GM12878 (cell line): ENCODE results near the gene SPIRE1. TPM values are rescaled to one million over a fixed set of nuclear protein-coding genes. Genes with fewer than 3 reads are reported as not detected.

Source experiments
- ATAC-seq: fragments of 200-7000 bp; cut with Tn5 transposase; 3 replicates; pipeline ENCODE4 v1.9.1; 2020; ENCODE audit warnings: mild to moderate bottlenecking, moderate library complexity
- BruUV-seq: library from RNA; stranded (reverse); fragments of 400-500 nt; replicated peaks from 2 replicates; lab custom pipeline; 2021; lab: Mats Ljungman, UMichigan
- CTCF ChIA-PET: fragments of 300-600 bp; sonication (Branson Sonifier 250); formaldehyde crosslinking; extraction: SDS; loops from one replicate; lab custom pipeline; 2021; ENCODE audit warnings: inconsistent platforms; lab: Yijun Ruan, JAX
- POLR2A ChIA-PET: fragments of 350-600 bp; formaldehyde crosslinking; extraction: SDS; loops from one replicate; lab custom pipeline; 2021; ENCODE audit warnings: inconsistent platforms; lab: Charles Lee
- RAD21 ChIA-PET: fragments of 300-600 bp; sonication (Branson Sonifier 250); formaldehyde crosslinking; loops from one replicate; lab custom pipeline; 2023; ENCODE audit warnings: antibody characterized with exemption; ENCODE audit not compliant: unreplicated experiment; lab: Charles Lee
- SMC1A ChIA-PET: fragments of 300-600 bp; sonication (Branson Sonifier 250); formaldehyde crosslinking; loops from one replicate; lab custom pipeline; 2023; ENCODE audit not compliant: unreplicated experiment, uncharacterized antibody; lab: Charles Lee
- DNase-seq: peaks from one replicate; pipeline ENCODE4 v3.0.0-alpha.2; 2011; ENCODE audit warnings: low read depth, low spot score
- FAIRE-seq: peaks from 3 replicates; lab custom pipeline; 2011; peaks lifted over from hg19 to GRCh38; lab: Jason Lieb, UNC
- H2AFZ ChIP-seq: 2 replicates; pipeline ENCODE4 v1.6.0; 2011; ENCODE audit warnings: low read depth, low read length, control low read depth; ENCODE audit not compliant: control insufficient read depth
- H3K27ac ChIP-seq: 2 replicates; pipeline ENCODE4 v1.5.1; 2011; ENCODE audit warnings: control low read depth; ENCODE audit not compliant: control insufficient read depth, insufficient read depth
- H3K27me3 ChIP-seq, 2 experiments: replicated peaks in 1 of 2; 2 replicates each; pipeline versions ENCODE4 v1.6.0 to v1.6.1; 2011; ENCODE audit warnings: low read length in 1 of 2; ENCODE audit not compliant: control insufficient read depth in 2 of 2, insufficient read depth in 2 of 2
- H3K36me3 ChIP-seq, 2 experiments: 2 replicates each; pipeline ENCODE4 v1.5.1; 2011; ENCODE audit warnings: low read length in 1 of 2; ENCODE audit not compliant: control insufficient read depth in 2 of 2, insufficient read depth in 2 of 2
- H3K4me1 ChIP-seq: 2 replicates; pipeline ENCODE4 v1.6.1; 2011; ENCODE audit warnings: mild to moderate bottlenecking, low read length, moderate library complexity, mixed read lengths; ENCODE audit not compliant: control insufficient read depth, insufficient read depth
- H3K4me2 ChIP-seq: 2 replicates; pipeline ENCODE4 v1.6.0; 2011; ENCODE audit warnings: control low read depth; ENCODE audit not compliant: control insufficient read depth, insufficient read depth
- H3K4me3 ChIP-seq: fragments of 200-600 bp; sonication (generic); 2 replicates; pipeline ENCODE4 v1.5.1; 2016
- H3K79me2 ChIP-seq: 2 replicates; pipeline ENCODE4 v1.6.0; 2011; ENCODE audit warnings: low read length; ENCODE audit not compliant: control insufficient read depth, insufficient read depth
- H3K9ac ChIP-seq: 2 replicates; pipeline ENCODE4 v1.8.0; 2011; ENCODE audit warnings: low read length, control low read depth, mixed read lengths; ENCODE audit not compliant: control insufficient read depth, insufficient read depth
- H3K9me3 ChIP-seq: replicated peaks from 3 replicates; pipeline ENCODE4 v1.5.1; 2011; ENCODE audit warnings: mild to moderate bottlenecking, low read length; ENCODE audit not compliant: control insufficient read depth, insufficient read depth
- H4K20me1 ChIP-seq: 2 replicates; pipeline ENCODE4 v1.6.0; 2011; ENCODE audit not compliant: control insufficient read depth, insufficient read depth
- ASH2L ChIP-seq: fragments of 300-600, 200-600 bp; sonication (generic); IDR thresholded peaks from 2 replicates; pipeline ENCODE4 v1.6.1; 2017; ENCODE audit warnings: low read depth, mild to moderate bottlenecking, borderline replicate concordance
- E2F4 ChIP-seq: IDR thresholded peaks from 2 replicates; pipeline ENCODE4 v1.6.1; 2012; ENCODE audit warnings: low read depth, low read length, improper control_type of control experiment
- IKZF1 ChIP-seq: fragments of 450-650 bp; conservative IDR thresholded peaks from 2 replicates; pipeline ENCODE4 v1.6.1; 2017; ENCODE audit warnings: antibody characterized with exemption, mild to moderate bottlenecking
- KDM1A ChIP-seq: fragments of 200-600 bp; sonication (generic); IDR thresholded peaks from 2 replicates; pipeline ENCODE4 v1.6.1; 2016; ENCODE audit warnings: borderline replicate concordance
- MYB ChIP-seq: fragments of 150-350 bp; IDR thresholded peaks from 2 replicates; pipeline ENCODE4 v1.6.1; 2014; ENCODE audit warnings: mild to moderate bottlenecking, low read depth, low read length, borderline replicate concordance
- MYC ChIP-seq: IDR thresholded peaks from 2 replicates; pipeline ENCODE4 v1.6.1; 2011; ENCODE audit warnings: mild to moderate bottlenecking, low read length, moderate library complexity, inconsistent platforms; ENCODE audit not compliant: insufficient read depth, insufficient replicate concordance, insufficient read length, severe bottlenecking
- NR2C1 ChIP-seq: fragments of 450-650 bp; IDR thresholded peaks from 2 replicates; pipeline ENCODE4 v1.6.1; 2017; ENCODE audit warnings: antibody characterized with exemption, mild to moderate bottlenecking, moderate library complexity
- NR2F1 ChIP-seq: fragments of 450-650 bp; conservative IDR thresholded peaks from 2 replicates; pipeline ENCODE4 v1.6.1; 2017; ENCODE audit warnings: mild to moderate bottlenecking
- POLR2AphosphoS5 ChIP-seq: IDR thresholded peaks from 2 replicates; pipeline ENCODE4 v1.6.1; 2011; ENCODE audit warnings: mild to moderate bottlenecking, low read length, inconsistent platforms
- POU2F2 ChIP-seq: IDR thresholded peaks from 3 replicates; pipeline ENCODE4 v1.6.1; 2011; ENCODE audit warnings: low read depth, mild to moderate bottlenecking, low read length, borderline replicate concordance
- SMARCA5 ChIP-seq: fragments of 450-650 bp; IDR thresholded peaks from 2 replicates; pipeline ENCODE4 v1.6.1; 2017; ENCODE audit warnings: mild to moderate bottlenecking
- SUZ12 ChIP-seq: fragments of 200-600 bp; sonication (generic); IDR thresholded peaks from one replicate; pipeline ENCODE4 v1.6.1; 2018; ENCODE audit warnings: antibody characterized with exemption, mild to moderate bottlenecking; ENCODE audit not compliant: unreplicated experiment
- TAF1 ChIP-seq: IDR thresholded peaks from 2 replicates; pipeline ENCODE4 v1.6.1; 2011; ENCODE audit warnings: mild to moderate bottlenecking, low read depth, low read length, borderline replicate concordance
- ZNF207 ChIP-seq: fragments of 450-650 bp; IDR thresholded peaks from 2 replicates; pipeline ENCODE4 v1.6.1; 2014; ENCODE audit warnings: antibody characterized with exemption, mild to moderate bottlenecking, borderline replicate concordance
- ZNF274 ChIP-seq: IDR thresholded peaks from one replicate; pipeline ENCODE4 v1.8.0; 2011; ENCODE audit not compliant: insufficient read length, insufficient read depth
- ZNF687 ChIP-seq: fragments of 450-650 bp; IDR thresholded peaks from 2 replicates; pipeline ENCODE4 v1.6.1; 2017; ENCODE audit warnings: mild to moderate bottlenecking, moderate library complexity
- WGBS: methylation state at CpG from one replicate; pipeline ENCODE4 v1.1.6; 2016; ENCODE audit warnings: low lambda C conversion rate; ENCODE audit not compliant: insufficient replicate concordance, insufficient coverage; ENCODE audit errors: missing lambda C conversion rate; 5-methylcytosine and 5-hydroxymethylcytosine counted together
- in situ Hi-C: fragments of 300-500 bp; cut with MboI; formaldehyde crosslinking; loops from 9 replicates; pipeline ENCODE4 v1.14.3; 2018; ENCODE audit warnings: mixed read lengths
- intact Hi-C: fragments of 100-400 bp; cut with micrococcal nuclease; formaldehyde crosslinking; loops from one replicate; pipeline ENCODE4 v1.14.2; 2022; ENCODE audit not compliant: unreplicated experiment
- polyA plus RNA-seq, 11 experiments: library from polyadenylated mRNA; depleted of rRNA in 4 of 11; unstranded in 6 of 11; stranded (reverse) in 5 of 11; fragments of >200 nt; fragmentation: Nextera tagmentation in 4 of 11; fragmentation: Illumina TruSeq in 1 of 11; extraction: Ambion mirVana in 4 of 11; extraction: Trizol in 1 of 11; gene quantifications; 1 replicate in 1 of 11; 2 replicates in 10 of 11; pipeline versions ENCODE4 v1.2.1 to v1.2.3, GENCODE V29; 2011 to 2016; ENCODE audit warnings: inconsistent platforms in 2 of 11, missing spikeins in 2 of 11, low read depth in 1 of 11
- total RNA-seq, 4 experiments: library from RNA; depleted of rRNA in 3 of 4; stranded (reverse); fragments of >200 nt in 3 of 4; fragmentation: Illumina TruSeq in 1 of 4; extraction: Trizol in 1 of 4; gene quantifications; 2 replicates each; pipeline versions ENCODE4 v1.2.1 to v1.2.3, GENCODE V29; 2013 to 2021

The SPIRE1 gene
- total and polyA plus RNA-seq, 10 of the 15 experiments (the other 5 are each of a cell fraction or from before 2014, with no cell fraction given): 0.18 to 9.2 (median 4.3) TPM

GRCh38 chr18:12702221-12703095 is 44.6 kb upstream of the SPIRE1 start, which contains the start of the genes CEP76 and PSMG2:
TSS of gene CEP76 (minus strand) at chr18:12702723. CDS start at chr18:12702548, 175 bp downstream.
TSS of gene PSMG2 (plus strand) at chr18:12703042. CDS start at chr18:12703108, 66 bp downstream.
- intact Hi-C loops: no loop called here
- H3K36me3 ChIP-seq: peaks cover under 1 to 3% of the 10 kb centered on the region in 2 experiments; a peak in 1 of 4 replicates
- no peaks in the 10 kb centered on the region for H3K27me3 ChIP-seq
- WGBS: under 1% methylated on average over 74 of the region's 89 CpGs
- H3K4me3 ChIP-seq: peak within 1 kb of the TSS; percentile 96
- in situ Hi-C loops: no loop called here
- peak within 1 kb of the TSS; percentile 72 for H3K9ac ChIP-seq
- DNase-seq (peak; percentile 53), FAIRE-seq (peak; percentile 31), ATAC-seq (peak; percentile 92)
- no TSS peak for BruUV-seq
- no peaks in the 10 kb centered on the region for H4K20me1 ChIP-seq
- peak within 1 kb of the TSS; percentile 98 for H3K27ac ChIP-seq
- peaks cover 16% of the 10 kb centered on the region for H3K4me1 ChIP-seq
- H2AFZ ChIP-seq: peak within 1 kb of the TSS; percentile 95
- SMC1A ChIA-PET: interaction anchor here (0.6 to 2.1 kb wide), 4 partner anchors 22 to 183 kb away, joined by 3 to 9 read pairs (median 4); no protein-coding TSS in a partner anchor
- CTCF ChIA-PET: interaction anchor here (0.7 to 1.1 kb wide), 2 partner anchors 9 to 310 kb away, joined by 4 read pairs; no protein-coding TSS in a partner anchor
- H3K9me3 ChIP-seq: no peaks in the 10 kb centered on the region
- H3K4me2 ChIP-seq: peak within 1 kb of the TSS; percentile 95
- peaks cover 57% of the 10 kb centered on the region for H3K79me2 ChIP-seq
- POLR2A ChIA-PET: interaction anchor here (0.5 to 1.9 kb wide), 6 partner anchors 8 to 181 kb away, joined by 3 to 8 read pairs (median 6); partner anchors contain the start of gene PTPN2
- RAD21 ChIA-PET: interaction anchor here (0.7 to 1.1 kb wide), 3 partner anchors 21 to 224 kb away, joined by 3 read pairs; no protein-coding TSS in a partner anchor
- TF ChIP-seq POU2F2 (peak; percentile 61; the same call in 1 of the 3 replicates), ZNF207 (peak; percentile 99), MYB (peak; percentile 99), E2F4 (peak; percentile 89), IKZF1 (peak; percentile 94), KDM1A (no peak), ZNF274 (no peak), NR2C1 (peak; percentile 65), MYC (peak; percentile 97), POLR2AphosphoS5 (peak; percentile 93), NR2F1 (peak; percentile 74), SMARCA5 (no peak), ZNF687 (peak; percentile 60; the same call in 1 of the 2 replicates), TAF1 (peak; percentile 98), ASH2L (peak; percentile 57; the same call in 1 of the 2 replicates), SUZ12 (no peak)
